A673 (cell line): ENCODE measurements around the gene RAB33B. TPM values are rescaled to one million over a fixed set of nuclear protein-coding genes. Genes with fewer than 3 reads are reported as not detected.
"Not testable (repeated sequence)": the region's sequence is repeated elsewhere in the genome, so short reads cannot be mapped to it uniquely, and the experiment has no call there.

Experiments
- BruUV-seq: library from RNA; stranded (reverse); fragments of 400-500 nt; replicated peaks from 2 replicates; lab custom pipeline; 2021; lab: Mats Ljungman, UMichigan
- CTCF ChIA-PET: fragments of 300-600 bp; sonication (Branson Sonifier 250); formaldehyde crosslinking; loops from one replicate; lab custom pipeline; 2022; ENCODE audit warnings: antibody characterized with exemption; lab: Charles Lee
- POLR2A ChIA-PET: fragments of 300-600 bp; sonication (Branson Sonifier 250); formaldehyde crosslinking; loops from one replicate; lab custom pipeline; 2022; ENCODE audit warnings: antibody characterized with exemption; ENCODE audit not compliant: low non-redundant PET; lab: Charles Lee
- DNase-seq: peaks from one replicate; pipeline ENCODE4 v3.0.0-alpha.2; 2015; ENCODE audit warnings: low spot score
- H3K27ac ChIP-seq: fragments of 200-600 bp; sonication (generic); 2 replicates; pipeline ENCODE4 v1.5.1; 2016; ENCODE audit warnings: mixed run types, low read depth, mild to moderate bottlenecking, mixed read lengths, antibody characterized with exemption, low read length; ENCODE audit not compliant: poor library complexity, severe bottlenecking
- H3K27me3 ChIP-seq: fragments of 200-600 bp; sonication (generic); replicated peaks from 2 replicates; pipeline ENCODE4 v1.6.1; 2017; ENCODE audit warnings: mixed run types, low read depth, mild to moderate bottlenecking, mixed read lengths, antibody characterized with exemption, low read length; ENCODE audit not compliant: insufficient read depth, poor library complexity
- H3K36me3 ChIP-seq: fragments of 200-600 bp; sonication (generic); 2 replicates; pipeline ENCODE4 v1.6.1; 2016; ENCODE audit warnings: mixed run types, mild to moderate bottlenecking, mixed read lengths, antibody characterized with exemption, low read length; ENCODE audit not compliant: insufficient read depth, poor library complexity, severe bottlenecking
- H3K4me1 ChIP-seq: fragments of 200-600 bp; sonication (generic); 2 replicates; pipeline ENCODE4 v1.6.1; 2017; ENCODE audit warnings: mixed run types, mild to moderate bottlenecking, mixed read lengths, antibody characterized with exemption, low read length; ENCODE audit not compliant: insufficient read depth, poor library complexity, severe bottlenecking
- H3K4me3 ChIP-seq: fragments of 200-600 bp; sonication (generic); 2 replicates; pipeline ENCODE4 v1.5.1; 2016; ENCODE audit warnings: low read depth, mixed run types, mild to moderate bottlenecking, mixed read lengths, low read length; ENCODE audit not compliant: poor library complexity, severe bottlenecking
- H3K9me3 ChIP-seq: fragments of 200-600 bp; sonication (generic); 2 replicates; pipeline ENCODE4 v1.6.1; 2016; ENCODE audit warnings: mixed run types, low read depth, mild to moderate bottlenecking, mixed read lengths, antibody characterized with exemption, low read length; ENCODE audit not compliant: poor library complexity, severe bottlenecking
- CTCF ChIP-seq: fragments of 300-800, 200-600 bp; sonication (generic); conservative IDR thresholded peaks from 2 replicates; pipeline ENCODE4 v1.5.1; 2017; ENCODE audit warnings: low read depth, mild to moderate bottlenecking, antibody characterized with exemption, low read length, moderate library complexity, mixed read lengths
- EZH2 ChIP-seq: fragments of 200-600 bp; sonication (generic); IDR thresholded peaks from 2 replicates; pipeline ENCODE4 v1.6.1; 2017; ENCODE audit warnings: borderline replicate concordance, low read depth, mild to moderate bottlenecking, mixed read lengths, antibody characterized with exemption, low read length; ENCODE audit not compliant: poor library complexity, severe bottlenecking
- intact Hi-C: fragments of 100-400 bp; cut with micrococcal nuclease; formaldehyde crosslinking; loops from one replicate; pipeline ENCODE4 v1.10.0; 2022; ENCODE audit not compliant: unreplicated experiment
- total RNA-seq: library from RNA; stranded (reverse); gene quantifications from 2 replicates; pipeline ENCODE4 v1.2.3, GENCODE V29; 2021

RAB33B gene
- total RNA-seq, 1 experiment from 2014 or later, result 8.5 TPM

- intact Hi-C loops, result no loop called here
- Histone ChIP-seq H3K27ac (no peak overlapping the region), H3K4me3 (no peak overlapping the region), H3K27me3 (no peaks in the 10 kb centered on the region), H3K9me3 (peaks cover 16% of the 10 kb centered on the region), H3K4me1 (no peaks in the 10 kb centered on the region), H3K36me3 (no peaks in the 10 kb centered on the region)
- no peak for DNase-seq
- ChIA-PET CTCF (no interaction called here), POLR2A (no interaction called here)
- TF ChIP-seq CTCF (no peak), EZH2 (no peak)
- BruUV-seq, result no TSS peak
Observed at GRCh38 chr4:139443661-139444060, 10.3 kb upstream of the RAB33B start.

- H3K27ac ChIP-seq, H3K4me1 ChIP-seq, BruUV-seq, H3K9me3 ChIP-seq, CTCF ChIA-PET, H3K4me3 ChIP-seq, H3K36me3 ChIP-seq, DNase-seq, intact Hi-C loops, POLR2A ChIA-PET, H3K27me3 ChIP-seq: not testable (repeated sequence)
Observed at GRCh38 chr4:139444881-139445280, 9.0 kb upstream of the RAB33B start.

- BruUV-seq, H3K27ac ChIP-seq, H3K36me3 ChIP-seq, POLR2A ChIA-PET, H3K4me3 ChIP-seq, H3K27me3 ChIP-seq, H3K9me3 ChIP-seq, DNase-seq, CTCF ChIA-PET, H3K4me1 ChIP-seq, intact Hi-C loops: not testable (repeated sequence)
Observed at GRCh38 chr4:139447078-139447477, 6.8 kb upstream of the RAB33B start.

- no peak overlapping the region for H3K4me3 ChIP-seq
- BruUV-seq, result no TSS peak
- intact Hi-C loops, result no loop called here
- no peaks in the 10 kb centered on the region for H3K4me1 ChIP-seq
- ChIA-PET CTCF (no interaction called here), POLR2A (no interaction called here)
- no peak overlapping the region for H3K27ac ChIP-seq
- TF ChIP-seq CTCF (no peak), EZH2 (no peak)
- no peaks in the 10 kb centered on the region for H3K36me3 ChIP-seq
- no peak for DNase-seq
- H3K27me3 ChIP-seq, result no peaks in the 10 kb centered on the region
- H3K9me3 ChIP-seq, result no peaks in the 10 kb centered on the region
Observed at GRCh38 chr4:139450586-139450985, 3.3 kb upstream of the RAB33B start.
